C4-2B (cell line): ENCODE results near the gene GPHN.

Experiments
- ZFX ChIP-seq: fragments of 450-650 bp; IDR thresholded peaks from 2 replicates; pipeline ENCODE4 v1.6.1; 2017
- TF ChIP-seq, protein P1 (sequence below): fragments of 450-650 bp; conservative IDR thresholded peaks from 2 replicates; pipeline ENCODE4 v1.5.1; 2017; ENCODE audit warnings: mild to moderate bottlenecking

DNA sequence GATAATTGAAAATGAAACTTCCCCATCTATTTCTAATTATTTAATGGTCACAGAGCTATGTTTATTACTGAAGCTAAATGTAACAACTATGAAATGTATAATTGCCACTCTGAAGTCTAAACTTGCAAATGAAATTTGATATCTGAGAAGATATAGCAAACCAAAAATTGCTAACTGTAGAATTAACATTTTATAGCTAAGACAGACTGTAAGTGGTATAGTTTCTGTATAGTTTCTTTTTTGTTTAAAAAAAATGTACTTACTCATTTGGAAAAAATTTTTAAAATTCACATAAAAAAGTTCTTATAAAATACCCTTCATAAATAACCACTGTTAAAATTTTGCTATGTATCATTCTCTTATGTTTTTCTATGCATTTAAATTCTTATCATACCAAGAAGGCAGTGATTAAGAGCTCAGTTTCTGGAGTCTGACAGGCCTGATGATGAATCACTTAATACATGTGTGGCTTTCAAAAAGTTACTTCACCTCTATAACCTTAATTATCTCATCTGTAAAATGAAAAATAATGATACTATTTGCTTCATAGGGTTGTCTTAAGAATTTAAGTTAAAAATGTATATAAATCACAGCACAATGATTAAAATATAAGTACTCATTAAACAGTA lies 466.6 kb downstream of the GPHN start:
- TF ChIP-seq, protein P1, sequence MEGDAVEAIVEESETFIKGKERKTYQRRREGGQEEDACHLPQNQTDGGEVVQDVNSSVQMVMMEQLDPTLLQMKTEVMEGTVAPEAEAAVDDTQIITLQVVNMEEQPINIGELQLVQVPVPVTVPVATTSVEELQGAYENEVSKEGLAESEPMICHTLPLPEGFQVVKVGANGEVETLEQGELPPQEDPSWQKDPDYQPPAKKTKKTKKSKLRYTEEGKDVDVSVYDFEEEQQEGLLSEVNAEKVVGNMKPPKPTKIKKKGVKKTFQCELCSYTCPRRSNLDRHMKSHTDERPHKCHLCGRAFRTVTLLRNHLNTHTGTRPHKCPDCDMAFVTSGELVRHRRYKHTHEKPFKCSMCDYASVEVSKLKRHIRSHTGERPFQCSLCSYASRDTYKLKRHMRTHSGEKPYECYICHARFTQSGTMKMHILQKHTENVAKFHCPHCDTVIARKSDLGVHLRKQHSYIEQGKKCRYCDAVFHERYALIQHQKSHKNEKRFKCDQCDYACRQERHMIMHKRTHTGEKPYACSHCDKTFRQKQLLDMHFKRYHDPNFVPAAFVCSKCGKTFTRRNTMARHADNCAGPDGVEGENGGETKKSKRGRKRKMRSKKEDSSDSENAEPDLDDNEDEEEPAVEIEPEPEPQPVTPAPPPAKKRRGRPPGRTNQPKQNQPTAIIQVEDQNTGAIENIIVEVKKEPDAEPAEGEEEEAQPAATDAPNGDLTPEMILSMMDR = no peak
- TF ChIP-seq ZFX = no peak
